WERI-Rb-1 (cell line): ENCODE results near the gene RNF181.

Experiments
- DNase-seq: peaks from one replicate; pipeline ENCODE4 v3.0.0-alpha.2; 2020
- H3K27ac ChIP-seq: fragments of 250-450 bp; sonication (Bioruptor Pico); 2 replicates; pipeline ENCODE4 v1.5.1; 2020; ENCODE audit warnings: mild to moderate bottlenecking, moderate library complexity
- H3K27me3 ChIP-seq: fragments of 250-450 bp; sonication (Bioruptor Pico); 2 replicates; pipeline ENCODE4 v1.5.1; 2021; ENCODE audit warnings: mild to moderate bottlenecking, low read depth, moderate library complexity; ENCODE audit not compliant: insufficient read depth, severe bottlenecking
- H3K36me3 ChIP-seq: fragments of 250-450 bp; sonication (Bioruptor Pico); 2 replicates; pipeline ENCODE4 v1.5.1; 2020; ENCODE audit warnings: mild to moderate bottlenecking, moderate library complexity
- H3K4me3 ChIP-seq: 2 replicates; pipeline ENCODE4 v1.5.1; 2011; ENCODE audit warnings: low read depth, mild to moderate bottlenecking, control low read depth, low read length
- H3K9me3 ChIP-seq: fragments of 250-450 bp; sonication (Bioruptor Pico); 2 replicates; pipeline ENCODE4 v1.5.1; 2021; ENCODE audit warnings: mild to moderate bottlenecking, moderate library complexity; ENCODE audit not compliant: severe bottlenecking
- TF ChIP-seq, protein P1 (sequence below): IDR thresholded peaks from 2 replicates; pipeline ENCODE4 v1.5.1; 2011; ENCODE audit warnings: low read depth, mild to moderate bottlenecking, control low read depth, inconsistent platforms, low read length

Gene RNF181

DNA sequence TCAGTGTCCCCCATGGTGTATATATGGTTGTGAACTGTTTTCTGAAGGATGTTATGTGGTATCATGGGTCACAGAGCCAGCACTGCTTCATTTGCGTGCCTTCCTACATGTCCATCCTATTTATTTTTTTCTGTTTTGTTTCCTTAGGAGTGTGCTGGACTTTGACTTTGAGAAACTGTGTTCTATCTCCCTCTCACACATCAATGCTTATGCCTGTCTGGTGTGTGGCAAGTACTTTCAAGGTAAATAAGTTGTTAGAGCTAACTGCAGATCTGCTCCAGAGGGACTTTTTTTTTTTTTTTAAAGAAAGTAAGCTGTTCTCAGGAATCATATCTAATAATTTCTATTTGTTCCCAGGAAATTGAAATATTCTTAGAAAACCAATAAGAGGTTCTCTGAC lies 25.8 kb downstream of the RNF181 start:
- DNase-seq, result no peak
- Histone ChIP-seq H3K9me3 (no peaks in the 10 kb centered on the region), H3K27me3 (no peaks in the 10 kb centered on the region), H3K27ac (no peak overlapping the region), H3K36me3 (peaks cover 83% of the 10 kb centered on the region), H3K4me3 (no peak overlapping the region)
- TF ChIP-seq, protein P1, sequence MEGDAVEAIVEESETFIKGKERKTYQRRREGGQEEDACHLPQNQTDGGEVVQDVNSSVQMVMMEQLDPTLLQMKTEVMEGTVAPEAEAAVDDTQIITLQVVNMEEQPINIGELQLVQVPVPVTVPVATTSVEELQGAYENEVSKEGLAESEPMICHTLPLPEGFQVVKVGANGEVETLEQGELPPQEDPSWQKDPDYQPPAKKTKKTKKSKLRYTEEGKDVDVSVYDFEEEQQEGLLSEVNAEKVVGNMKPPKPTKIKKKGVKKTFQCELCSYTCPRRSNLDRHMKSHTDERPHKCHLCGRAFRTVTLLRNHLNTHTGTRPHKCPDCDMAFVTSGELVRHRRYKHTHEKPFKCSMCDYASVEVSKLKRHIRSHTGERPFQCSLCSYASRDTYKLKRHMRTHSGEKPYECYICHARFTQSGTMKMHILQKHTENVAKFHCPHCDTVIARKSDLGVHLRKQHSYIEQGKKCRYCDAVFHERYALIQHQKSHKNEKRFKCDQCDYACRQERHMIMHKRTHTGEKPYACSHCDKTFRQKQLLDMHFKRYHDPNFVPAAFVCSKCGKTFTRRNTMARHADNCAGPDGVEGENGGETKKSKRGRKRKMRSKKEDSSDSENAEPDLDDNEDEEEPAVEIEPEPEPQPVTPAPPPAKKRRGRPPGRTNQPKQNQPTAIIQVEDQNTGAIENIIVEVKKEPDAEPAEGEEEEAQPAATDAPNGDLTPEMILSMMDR, result no peak

DNA sequence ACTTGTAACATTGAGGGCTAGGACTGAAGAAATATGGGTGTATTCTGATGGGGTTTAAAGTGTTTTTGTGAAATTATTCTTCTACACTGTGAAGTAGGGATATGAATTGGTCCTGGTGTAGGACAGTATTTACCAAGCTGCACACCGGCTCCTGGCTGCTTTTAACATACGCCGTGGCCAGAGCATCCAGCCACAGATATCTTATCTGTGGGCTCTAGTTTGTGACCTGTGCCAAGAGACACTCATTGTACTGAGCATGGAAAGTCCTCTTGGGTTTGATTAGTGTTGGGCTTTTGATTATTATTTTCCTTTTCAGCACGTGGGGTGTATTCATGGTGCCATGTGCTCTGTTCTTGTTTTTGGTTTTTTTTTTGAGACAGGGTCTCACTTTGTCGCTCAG lies 28.4 kb downstream of the RNF181 start:
- TF ChIP-seq, protein P1, result no peak
- Histone ChIP-seq H3K9me3 (no peaks in the 10 kb centered on the region), H3K36me3 (peaks cover 89% of the 10 kb centered on the region), H3K27ac (no peak overlapping the region), H3K27me3 (no peaks in the 10 kb centered on the region), H3K4me3 (no peak overlapping the region)
- no peak for DNase-seq

DNA sequence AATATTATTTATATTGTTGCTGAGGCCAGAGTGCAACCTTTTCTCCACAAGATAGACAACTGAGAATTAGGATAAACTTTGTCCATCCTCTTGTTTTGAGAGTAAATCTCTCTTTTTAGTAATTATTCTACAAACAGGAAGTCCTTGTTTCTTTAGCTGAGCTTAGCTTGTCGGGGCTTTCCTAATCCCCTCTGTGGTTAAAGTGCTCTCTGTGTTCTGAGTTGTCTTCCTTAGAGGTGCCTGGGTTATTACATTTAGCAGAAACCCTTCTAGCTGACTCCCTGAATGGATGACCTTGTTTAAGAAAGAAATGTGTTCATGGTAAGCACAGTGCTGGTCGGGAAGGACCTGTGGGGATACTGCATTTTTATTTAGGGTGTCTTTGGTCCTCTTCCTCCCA lies 33.1 kb downstream of the RNF181 start:
- no peak overlapping the region for H3K27ac ChIP-seq
- H3K9me3 ChIP-seq, result no peaks in the 10 kb centered on the region
- no peak for DNase-seq
- TF ChIP-seq, protein P1, result no peak
- H3K36me3 ChIP-seq, result peaks cover 91% of the 10 kb centered on the region
- no peaks in the 10 kb centered on the region for H3K27me3 ChIP-seq
- no peak overlapping the region for H3K4me3 ChIP-seq

DNA sequence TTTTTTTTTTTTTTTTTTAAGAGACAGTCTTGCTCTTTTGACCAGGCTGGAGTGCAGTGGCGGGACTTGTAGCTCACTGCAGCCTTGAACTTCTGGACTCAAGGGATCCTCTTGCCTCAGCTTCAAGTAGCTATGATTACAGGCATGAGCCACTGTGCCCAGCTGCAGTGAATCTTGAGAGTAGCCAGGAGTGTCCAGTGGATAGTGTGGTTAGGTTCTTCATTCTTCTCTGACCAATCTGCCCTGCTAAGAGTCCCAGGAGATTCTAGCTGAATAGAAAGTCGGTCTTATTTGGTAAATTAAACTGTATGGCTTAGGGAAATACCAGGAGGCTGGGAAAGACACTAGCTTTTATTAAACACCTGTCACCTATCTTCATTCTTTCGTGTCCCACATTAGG lies 35.8 kb downstream of the RNF181 start:
- Histone ChIP-seq H3K27me3 (no peaks in the 10 kb centered on the region), H3K9me3 (no peaks in the 10 kb centered on the region), H3K27ac (no peak overlapping the region), H3K4me3 (no peak overlapping the region), H3K36me3 (peaks cover 91% of the 10 kb centered on the region)
- no peak for DNase-seq
- TF ChIP-seq, protein P1, result no peak

DNA sequence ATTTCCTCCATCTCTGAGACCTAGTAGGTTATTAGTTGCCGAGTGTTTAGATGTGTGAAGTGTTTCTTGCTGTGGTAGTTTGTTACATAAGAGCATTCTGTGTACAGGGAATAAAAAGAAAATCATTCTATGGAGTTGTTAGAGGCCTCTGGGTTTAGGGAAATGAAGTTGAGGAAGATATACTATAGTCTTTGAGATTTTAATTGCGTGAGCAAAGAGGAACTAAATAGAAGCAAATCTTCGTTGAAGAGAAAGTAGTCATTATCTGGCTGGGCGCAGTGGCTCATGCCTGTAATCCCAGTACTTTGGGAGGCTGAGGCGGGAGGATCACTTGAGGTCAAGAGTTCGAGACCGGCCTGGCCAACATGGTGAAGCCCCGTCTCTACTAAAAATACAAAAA lies 39.5 kb downstream of the RNF181 start:
- TF ChIP-seq, protein P1, result no peak
- Histone ChIP-seq H3K27ac (no peak overlapping the region), H3K4me3 (no peak overlapping the region), H3K36me3 (peaks cover 97% of the 10 kb centered on the region), H3K9me3 (no peaks in the 10 kb centered on the region), H3K27me3 (no peaks in the 10 kb centered on the region)
- no peak for DNase-seq

DNA sequence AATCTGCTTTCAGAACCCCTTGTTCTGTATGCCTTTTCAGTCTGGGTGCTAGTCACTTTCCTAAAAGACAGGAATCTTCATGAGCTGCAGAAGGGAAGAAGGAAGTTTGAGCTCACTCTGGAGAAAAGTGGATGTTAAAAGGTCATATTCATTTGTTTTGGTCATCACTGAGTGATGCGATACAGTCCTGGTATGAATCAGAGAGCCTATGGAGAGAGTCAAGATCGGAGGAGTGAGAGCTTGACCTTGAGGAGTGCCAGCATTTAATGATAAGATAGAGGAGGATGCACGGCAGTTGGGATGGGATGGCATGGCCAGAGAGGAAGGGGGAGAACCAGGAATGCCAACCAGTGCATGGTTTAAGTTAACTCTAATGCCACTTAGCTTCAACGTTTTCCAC lies 40.1 kb downstream of the RNF181 start:
- Histone ChIP-seq H3K36me3 (peaks cover 97% of the 10 kb centered on the region), H3K27ac (no peak overlapping the region), H3K9me3 (no peaks in the 10 kb centered on the region), H3K27me3 (no peaks in the 10 kb centered on the region), H3K4me3 (no peak overlapping the region)
- DNase-seq, result no peak
- TF ChIP-seq, protein P1, result no peak
